C4-2B (cell line): Measurements from ENCODE around the gene SMAD2.

Source experiments
- H3K27ac ChIP-seq: fragments of 450-650 bp; 2 replicates; pipeline ENCODE4 v1.5.1; 2017
- CTCF ChIP-seq: fragments of 450-650 bp; conservative IDR thresholded peaks from 2 replicates; pipeline ENCODE4 v1.5.1; 2017; ENCODE audit warnings: mild to moderate bottlenecking
- ZFX ChIP-seq: fragments of 450-650 bp; IDR thresholded peaks from 2 replicates; pipeline ENCODE4 v1.6.1; 2017

The SMAD2 gene

GRCh38 chr18:47871288-47871687 is 59.2 kb downstream of the SMAD2 start:
- H3K27ac ChIP-seq = no peak overlapping the region
- no peak for TF ChIP-seq CTCF
- no peak for TF ChIP-seq ZFX

- no peak overlapping the region for H3K27ac ChIP-seq
- TF ChIP-seq CTCF (no peak; the same call in 1 of the 2 replicates), ZFX (no peak)
Observed at GRCh38 chr18:47870605-47871004, 59.9 kb downstream of the SMAD2 start.

- TF ChIP-seq CTCF (no peak), ZFX (no peak)
- no peak overlapping the region for H3K27ac ChIP-seq
Observed at GRCh38 chr18:47868744-47869143, 61.7 kb downstream of the SMAD2 start.

GRCh38 chr18:47865183-47865582 is 65.3 kb downstream of the SMAD2 start:
- H3K27ac ChIP-seq = no peak overlapping the region
- TF ChIP-seq ZFX (no peak), CTCF (0 out of 2 replicates have a peak, but pooled peaks have one; percentile 2)

- no peak overlapping the region for H3K27ac ChIP-seq
- TF ChIP-seq ZFX (no peak), CTCF (no peak)
Observed at GRCh38 chr18:47863041-47863440, 67.4 kb downstream of the SMAD2 start.

GRCh38 chr18:47858607-47859006 is 71.9 kb downstream of the SMAD2 start:
- no peak for TF ChIP-seq CTCF
- H3K27ac ChIP-seq = no peak overlapping the region

- TF ChIP-seq CTCF = no peak
- TF ChIP-seq ZFX = no peak
- no peak overlapping the region for H3K27ac ChIP-seq
Observed at GRCh38 chr18:47847635-47848034, 82.8 kb downstream of the SMAD2 start.
